ENCODE data around the gene SMARCD2. TPM values are rescaled to one million over a fixed set of nuclear protein-coding genes. Genes with fewer than 3 reads are reported as not detected.
"Not testable (repeated sequence)": the region's sequence is repeated elsewhere in the genome, so short reads cannot be mapped to it uniquely, and the experiment has no call there.

The SMARCD2 gene
- total RNA-seq, 3 donors from 2014 or later = 142 to 210 (median 192) TPM

GRCh38 chr17:63880706-63881105 is 38.2 kb upstream of the SMARCD2 start:
- Histone ChIP-seq H3K4me1 (no peaks in the 10 kb centered on the region), H3K4me3 (no peak overlapping the region), H3K36me3 (no peaks in the 10 kb centered on the region), H3K27ac (no peak overlapping the region), H3K27me3 (no peaks in the 10 kb centered on the region), H3K9me3 (no peaks in the 10 kb centered on the region)
- DNase-seq (ENCODE audit: low spot score in 2 of 2) = no peak
- intact Hi-C loops (cut with DNase I; ENCODE audit: low total_unique reads) = no loop called here
- TF ChIP-seq CTCF (IDR thresholded peaks at IDR 0.05) (no peak), POLR2A (IDR thresholded peaks at IDR 0.05) (no peak), POLR2AphosphoS5 (IDR thresholded peaks at IDR 0.05) (no peak)

GRCh38 chr17:63878413-63878812 is 35.9 kb upstream of the SMARCD2 start:
- H3K4me1 ChIP-seq; H3K27me3 ChIP-seq; H3K36me3 ChIP-seq; H3K9me3 ChIP-seq; intact Hi-C loops (cut with DNase I; ENCODE audit: low total_unique reads); H3K27ac ChIP-seq; H3K4me3 ChIP-seq; DNase-seq (ENCODE audit: low spot score in 2 of 2): not testable (repeated sequence)

GRCh38 chr17:63874693-63875092 is 32.2 kb upstream of the SMARCD2 start:
- intact Hi-C loops (cut with DNase I; ENCODE audit: low total_unique reads); H3K4me1 ChIP-seq; H3K36me3 ChIP-seq; H3K27me3 ChIP-seq; H3K27ac ChIP-seq; H3K9me3 ChIP-seq; DNase-seq (ENCODE audit: low spot score in 2 of 2); H3K4me3 ChIP-seq: not testable (repeated sequence)

- H3K27me3 ChIP-seq; intact Hi-C loops (cut with DNase I; ENCODE audit: low total_unique reads); H3K9me3 ChIP-seq; DNase-seq (ENCODE audit: low spot score in 2 of 2); H3K27ac ChIP-seq; H3K36me3 ChIP-seq; H3K4me1 ChIP-seq; H3K4me3 ChIP-seq: not testable (repeated sequence)
These were observed 31.7 kb upstream of the SMARCD2 start for GRCh38 chr17:63874061-63874626.

GRCh38 chr17:63873577-63873976 is 31.1 kb upstream of the SMARCD2 start, which contains the start of gene CSH2:
CSH2 (minus strand) TSS chr17:63873677; CDS start chr17:63873614, 63 bp downstream.
- H3K27ac ChIP-seq; intact Hi-C loops (cut with DNase I; ENCODE audit: low total_unique reads): not testable (repeated sequence)

GRCh38 chr17:63871646-63872365 is 29.3 kb upstream of the SMARCD2 start:
- intact Hi-C loops (cut with DNase I; ENCODE audit: low total_unique reads); DNase-seq (ENCODE audit: low spot score in 2 of 2); H3K9me3 ChIP-seq; H3K27me3 ChIP-seq; H3K4me1 ChIP-seq; H3K27ac ChIP-seq; H3K4me3 ChIP-seq; H3K36me3 ChIP-seq: not testable (repeated sequence)

More at GRCh38 chr17:63873577-63873976, 31.1 kb upstream of the SMARCD2 start, which contains the start of gene CSH2:
- not testable (repeated sequence) for H3K27me3 ChIP-seq; DNase-seq (ENCODE audit: low spot score in 2 of 2); H3K4me3 ChIP-seq; H3K36me3 ChIP-seq; H3K9me3 ChIP-seq; H3K4me1 ChIP-seq

- H3K36me3 ChIP-seq; intact Hi-C loops (cut with DNase I; ENCODE audit: low total_unique reads); DNase-seq (ENCODE audit: low spot score in 2 of 2); H3K9me3 ChIP-seq; H3K4me1 ChIP-seq; H3K27me3 ChIP-seq; H3K4me3 ChIP-seq; H3K27ac ChIP-seq: not testable (repeated sequence)
These were observed 27.8 kb upstream of the SMARCD2 start for GRCh38 chr17:63870292-63870665.

- H3K36me3 ChIP-seq; H3K27me3 ChIP-seq; H3K27ac ChIP-seq; H3K9me3 ChIP-seq; DNase-seq (ENCODE audit: low spot score in 2 of 2); H3K4me3 ChIP-seq; H3K4me1 ChIP-seq; intact Hi-C loops (cut with DNase I; ENCODE audit: low total_unique reads): not testable (repeated sequence)
These were observed 27.2 kb upstream of the SMARCD2 start for GRCh38 chr17:63869491-63870291.

GRCh38 chr17:63866625-63867024 is 24.1 kb upstream of the SMARCD2 start:
- H3K27ac ChIP-seq; intact Hi-C loops (cut with DNase I; ENCODE audit: low total_unique reads); DNase-seq (ENCODE audit: low spot score in 2 of 2); H3K9me3 ChIP-seq; H3K4me1 ChIP-seq; H3K27me3 ChIP-seq; H3K36me3 ChIP-seq; H3K4me3 ChIP-seq: not testable (repeated sequence)
